ENCODE measurements around the gene FAT1.

DNA sequence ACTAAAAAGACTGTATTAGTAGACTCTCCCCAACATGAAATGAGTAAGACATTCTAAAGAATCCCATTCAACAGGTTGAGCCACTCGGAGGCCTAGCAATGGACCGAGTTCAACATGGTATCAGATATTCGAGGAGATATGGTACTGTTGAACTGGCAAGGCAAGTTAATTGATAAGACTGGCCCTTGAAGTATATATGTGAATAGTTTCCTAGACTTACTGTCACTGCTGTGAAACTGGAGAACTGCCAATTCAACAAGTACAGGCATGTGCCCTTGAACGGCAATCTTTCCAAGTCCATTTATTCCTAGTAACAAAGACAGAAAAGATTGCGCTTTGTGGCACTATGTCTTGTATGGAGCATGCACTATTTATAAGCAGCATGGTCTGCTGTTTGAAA is 24.4 kb downstream of the FAT1 start:
- TF ChIP-seq POLR2A (IDR thresholded peaks at IDR 0.05) = no peak
- no peak for TF ChIP-seq CTCF (IDR thresholded peaks at IDR 0.05 in 4 of 5, conservative IDR thresholded peaks at IDR 0.05 in 1 of 5)

Measured in gastrocnemius medialis (tissue), 4 donors.